CD4-positive, alpha-beta T cell treated with Interleukin-6 at 100 ng/mL for 8 hours (primary cell): Measurements from ENCODE around the gene C3orf49.

Source experiments
- DNase-seq: peaks from one replicate; pipeline ENCODE4 v3.0.0-alpha.2; 2020; ENCODE audit warnings: mixed read lengths, low spot score

Gene C3orf49

DNA sequence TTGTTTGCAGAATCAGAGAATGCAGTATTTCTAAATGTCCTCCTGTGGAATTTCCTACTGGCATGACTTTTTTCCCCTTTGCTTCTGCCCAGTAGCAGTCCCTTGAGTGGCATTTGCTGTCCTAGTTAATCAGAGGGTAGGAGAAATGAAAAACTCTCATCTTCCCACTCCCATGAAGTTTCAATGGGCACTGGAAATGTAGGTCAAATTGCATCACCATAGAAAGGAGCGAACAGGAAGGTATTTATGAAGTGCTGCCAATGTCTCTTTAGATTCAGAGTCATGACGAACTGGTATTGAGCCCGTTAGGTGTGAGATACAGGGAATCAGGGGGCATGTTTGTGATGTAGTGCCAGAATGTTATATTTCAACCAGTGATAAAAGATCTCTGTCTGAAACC is 67.8 kb downstream of the C3orf49 start:
- no peak for DNase-seq

DNA sequence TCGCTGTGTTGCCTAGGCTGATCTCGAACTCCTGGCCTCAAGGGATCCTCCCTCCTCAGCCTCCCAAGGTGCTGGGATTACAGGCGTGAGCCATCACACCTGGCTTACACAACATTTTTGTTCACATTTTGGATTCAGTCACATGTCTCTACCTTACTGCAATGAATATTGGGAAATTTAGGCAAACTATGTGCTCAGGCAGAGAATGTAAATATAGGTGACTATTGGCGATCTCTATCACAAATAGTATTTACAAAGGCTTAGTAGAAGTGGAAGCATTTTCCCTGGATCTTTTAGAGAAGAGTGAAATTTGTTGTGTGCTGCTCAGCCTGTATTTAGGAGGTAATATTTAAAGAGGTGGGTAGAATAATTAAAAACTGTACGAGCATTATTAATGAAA is 72.4 kb downstream of the C3orf49 start:
- no peak for DNase-seq

DNA sequence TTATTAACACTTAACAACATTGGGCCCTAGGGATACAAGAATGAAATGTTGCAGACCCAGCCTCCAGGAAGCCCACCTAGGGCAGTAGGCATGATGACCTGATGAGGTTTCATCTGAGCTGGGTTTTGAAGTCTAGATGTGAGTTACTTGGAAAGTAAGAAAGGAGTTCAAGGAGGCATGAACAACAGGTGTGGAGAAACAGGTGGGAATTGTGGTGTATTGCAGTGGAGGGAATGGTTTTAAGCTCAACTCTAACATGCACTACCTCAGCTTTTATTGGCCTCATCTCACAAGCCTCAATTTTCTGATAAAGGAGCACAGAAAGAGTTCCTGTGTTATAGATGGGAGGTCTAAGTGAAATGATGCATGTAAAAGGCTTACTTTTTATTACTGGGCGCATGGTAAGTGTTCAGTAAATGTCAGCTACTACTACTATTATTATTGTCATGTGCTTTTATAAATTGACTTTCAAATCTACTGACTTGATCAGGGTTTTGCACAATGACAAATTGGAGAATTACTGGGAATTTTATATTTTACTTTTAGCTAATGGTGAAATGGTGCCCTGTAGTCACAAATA is 73.8 kb downstream of the C3orf49 start:
- no peak for DNase-seq

DNA sequence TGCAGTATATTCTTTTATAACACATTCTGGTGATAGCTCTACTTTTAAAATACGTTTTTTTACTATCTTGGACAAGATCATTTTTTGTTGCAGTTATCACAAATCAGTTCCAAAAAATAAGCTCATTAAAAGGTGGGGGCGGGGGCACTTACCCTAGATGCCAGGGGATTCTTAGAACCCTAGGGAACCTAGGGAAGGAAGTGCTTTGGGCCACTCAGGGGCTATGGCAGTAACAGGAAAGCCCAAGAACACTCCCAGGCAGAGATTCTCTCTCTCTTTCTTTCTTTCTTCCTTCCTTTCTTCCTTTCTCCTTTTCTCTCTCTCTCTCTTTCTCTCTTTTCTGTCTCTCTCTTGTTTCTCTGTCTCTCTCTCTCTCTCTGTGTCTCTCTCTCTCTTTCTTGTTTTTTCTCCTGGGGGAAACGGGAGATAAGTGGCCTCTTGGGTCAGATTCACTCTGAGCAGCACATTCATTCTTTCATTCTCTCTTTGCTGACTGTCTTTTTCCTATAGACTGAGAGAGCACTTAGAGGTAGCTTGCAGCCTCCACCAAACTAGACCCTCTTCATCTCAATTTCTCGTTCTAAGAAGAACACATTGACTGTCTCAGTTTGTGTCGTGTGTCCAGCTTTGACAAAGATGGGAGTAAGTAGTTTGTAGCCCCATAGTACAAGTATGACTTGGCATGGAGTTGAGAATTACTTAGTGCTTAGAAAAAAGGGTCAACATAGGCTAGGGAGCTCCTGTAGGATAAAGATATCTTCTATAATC is 76.5 kb downstream of the C3orf49 start:
- no peak for DNase-seq

DNA sequence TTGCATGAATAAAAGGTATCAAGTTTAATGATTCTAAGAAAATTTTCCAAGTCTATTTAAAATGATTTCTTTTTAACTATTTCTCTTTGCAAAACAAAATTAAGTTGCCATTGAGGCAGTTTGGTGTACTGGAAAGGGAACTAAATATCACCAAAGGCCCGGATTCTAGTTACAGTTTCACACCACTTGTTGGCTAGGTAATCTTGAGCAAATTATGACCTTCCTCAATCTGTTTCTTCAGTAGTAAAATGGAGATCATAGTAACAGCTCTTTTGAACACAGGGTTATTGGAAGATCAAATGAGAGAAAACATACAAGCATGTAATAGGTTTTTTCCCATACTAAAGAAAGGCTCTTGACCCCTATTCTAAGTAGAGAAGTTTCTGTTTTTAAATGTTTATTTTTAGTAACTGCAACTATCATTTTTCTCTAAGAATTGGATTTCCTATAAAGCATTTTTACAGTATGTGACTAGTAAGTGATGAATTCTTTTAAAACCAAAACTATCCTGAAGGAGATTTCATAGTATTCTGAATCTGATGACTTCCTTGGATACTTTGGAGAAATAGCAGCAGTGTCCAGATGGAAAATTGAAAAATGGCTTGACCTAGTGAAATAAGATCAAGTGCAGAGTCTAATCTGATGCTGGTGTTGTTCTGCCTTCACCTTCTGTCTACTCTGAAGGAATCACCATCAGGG is 77.4 kb downstream of the C3orf49 start:
- DNase-seq, result no peak
